ENCODE results near the gene ARMC3. TPM values are rescaled to one million over a fixed set of nuclear protein-coding genes. Genes with fewer than 3 reads are reported as not detected.

ARMC3 gene
- polyA plus RNA-seq, 1 donor from 2014 or later: 0.22 TPM

DNA sequence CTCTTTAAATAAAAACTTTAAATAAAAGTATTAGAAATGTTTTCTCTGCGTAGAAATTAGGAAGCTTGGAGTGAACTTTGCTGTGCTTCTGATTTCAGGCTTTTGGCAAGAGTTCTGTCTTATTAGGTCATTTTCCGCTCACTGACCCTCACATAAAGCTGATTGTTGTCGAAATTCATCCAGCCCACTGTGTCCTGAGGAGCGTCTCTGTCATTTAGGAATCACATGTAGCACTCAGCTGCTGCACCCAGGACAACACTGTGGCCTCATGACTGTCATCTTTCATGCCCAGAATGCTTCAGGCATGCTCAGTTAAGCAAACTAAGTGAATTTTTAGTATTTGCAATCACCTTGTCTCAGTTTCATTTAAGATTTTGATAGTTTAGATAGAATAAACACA lies 109.7 kb downstream of the ARMC3 start:
- H3K9me3 ChIP-seq (ENCODE audit: low read length): no peaks in the 10 kb centered on the region
- H3K4me2 ChIP-seq (ENCODE audit: low read length): no peak overlapping the region
- H4K20me1 ChIP-seq (ENCODE audit: insufficient read depth): no peaks in the 10 kb centered on the region
- H2AFZ ChIP-seq (ENCODE audit: low read depth, low read length): no peak overlapping the region
- no peak overlapping the region for H3K9ac ChIP-seq (ENCODE audit: low read length)
- no peak overlapping the region for H3K27ac ChIP-seq (ENCODE audit: low read length)
- no peaks in the 10 kb centered on the region for H3K27me3 ChIP-seq (ENCODE audit: insufficient read depth, low read depth, low read length)
- H3K4me3 ChIP-seq (ENCODE audit: low read length): no peak overlapping the region
- no peaks in the 10 kb centered on the region for H3K79me2 ChIP-seq (replicated peaks; ENCODE audit: insufficient read depth, low read length)
- H3K9me2 ChIP-seq (ENCODE audit: insufficient read depth, low read length): no peaks in the 10 kb centered on the region
- H3F3A ChIP-seq (ENCODE audit: insufficient read depth, low read length, poor library complexity, severe bottlenecking): no peaks in the 10 kb centered on the region
- TF ChIP-seq, protein P1, sequence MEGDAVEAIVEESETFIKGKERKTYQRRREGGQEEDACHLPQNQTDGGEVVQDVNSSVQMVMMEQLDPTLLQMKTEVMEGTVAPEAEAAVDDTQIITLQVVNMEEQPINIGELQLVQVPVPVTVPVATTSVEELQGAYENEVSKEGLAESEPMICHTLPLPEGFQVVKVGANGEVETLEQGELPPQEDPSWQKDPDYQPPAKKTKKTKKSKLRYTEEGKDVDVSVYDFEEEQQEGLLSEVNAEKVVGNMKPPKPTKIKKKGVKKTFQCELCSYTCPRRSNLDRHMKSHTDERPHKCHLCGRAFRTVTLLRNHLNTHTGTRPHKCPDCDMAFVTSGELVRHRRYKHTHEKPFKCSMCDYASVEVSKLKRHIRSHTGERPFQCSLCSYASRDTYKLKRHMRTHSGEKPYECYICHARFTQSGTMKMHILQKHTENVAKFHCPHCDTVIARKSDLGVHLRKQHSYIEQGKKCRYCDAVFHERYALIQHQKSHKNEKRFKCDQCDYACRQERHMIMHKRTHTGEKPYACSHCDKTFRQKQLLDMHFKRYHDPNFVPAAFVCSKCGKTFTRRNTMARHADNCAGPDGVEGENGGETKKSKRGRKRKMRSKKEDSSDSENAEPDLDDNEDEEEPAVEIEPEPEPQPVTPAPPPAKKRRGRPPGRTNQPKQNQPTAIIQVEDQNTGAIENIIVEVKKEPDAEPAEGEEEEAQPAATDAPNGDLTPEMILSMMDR (IDR thresholded peaks at IDR 0.05; ENCODE audit: poor library complexity, severe bottlenecking): no peak
- no peak for TF ChIP-seq EZH2 (IDR thresholded peaks at IDR 0.05; ENCODE audit: borderline replicate concordance, insufficient read depth, low read length, poor library complexity, severe bottlenecking)
- TF ChIP-seq EP300 (conservative IDR thresholded peaks at IDR 0.05; ENCODE audit: poor library complexity, severe bottlenecking): no peak
- no peak for TF ChIP-seq REST (IDR thresholded peaks at IDR 0.05; ENCODE audit: borderline replicate concordance)
- TF ChIP-seq MXI1 (conservative IDR thresholded peaks at IDR 0.05; ENCODE audit: poor library complexity, severe bottlenecking): no peak
- no peak for TF ChIP-seq POLR2AphosphoS5 (IDR thresholded peaks at IDR 0.05)
- TF ChIP-seq TAF1 (IDR thresholded peaks at IDR 0.05; ENCODE audit: low read depth): no peak
- TF ChIP-seq SMC3 (conservative IDR thresholded peaks at IDR 0.05; ENCODE audit: poor library complexity): no peak
- H3K36me3 ChIP-seq (ENCODE audit: insufficient read depth, low read length): no peaks in the 10 kb centered on the region

DNA sequence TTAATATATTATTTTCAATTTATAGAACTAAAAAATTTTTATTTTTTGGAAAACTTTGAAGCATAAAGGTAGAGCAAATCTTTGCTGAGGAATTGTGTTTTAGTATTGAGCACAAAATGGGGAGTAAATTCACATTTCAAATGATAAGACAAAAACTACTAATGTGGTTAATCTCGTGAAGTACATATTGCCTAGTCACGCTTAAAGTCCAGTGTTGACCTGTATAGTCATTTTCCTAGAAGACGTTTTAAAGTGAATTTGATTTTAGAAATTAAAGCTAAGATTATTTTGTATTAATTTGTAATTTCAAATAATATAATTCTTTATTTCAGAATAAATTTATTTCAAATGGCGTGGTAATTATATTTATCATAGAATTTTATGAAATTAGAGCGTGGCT lies 110.3 kb downstream of the ARMC3 start:
- H3K79me2 ChIP-seq (replicated peaks; ENCODE audit: insufficient read depth, low read length): no peaks in the 10 kb centered on the region
- no peak overlapping the region for H3K9ac ChIP-seq (ENCODE audit: low read length)
- no peaks in the 10 kb centered on the region for H3K36me3 ChIP-seq (ENCODE audit: insufficient read depth, low read length)
- no peak overlapping the region for H2AFZ ChIP-seq (ENCODE audit: low read depth, low read length)
- H3K9me2 ChIP-seq (ENCODE audit: insufficient read depth, low read length): no peaks in the 10 kb centered on the region
- H3K4me3 ChIP-seq (ENCODE audit: low read length): no peak overlapping the region
- no peaks in the 10 kb centered on the region for H3F3A ChIP-seq (ENCODE audit: insufficient read depth, low read length, poor library complexity, severe bottlenecking)
- no peak overlapping the region for H3K27ac ChIP-seq (ENCODE audit: low read length)
- TF ChIP-seq EP300 (conservative IDR thresholded peaks at IDR 0.05; ENCODE audit: poor library complexity, severe bottlenecking): no peak
- TF ChIP-seq EZH2 (IDR thresholded peaks at IDR 0.05; ENCODE audit: borderline replicate concordance, insufficient read depth, low read length, poor library complexity, severe bottlenecking): no peak
- TF ChIP-seq, protein P1 (IDR thresholded peaks at IDR 0.05; ENCODE audit: poor library complexity, severe bottlenecking): no peak
- no peak for TF ChIP-seq SMC3 (conservative IDR thresholded peaks at IDR 0.05; ENCODE audit: poor library complexity)
- TF ChIP-seq TAF1 (IDR thresholded peaks at IDR 0.05; ENCODE audit: low read depth): no peak
- TF ChIP-seq MXI1 (conservative IDR thresholded peaks at IDR 0.05; ENCODE audit: poor library complexity, severe bottlenecking): no peak
- no peaks in the 10 kb centered on the region for H3K9me3 ChIP-seq (ENCODE audit: low read length)
- H3K4me2 ChIP-seq (ENCODE audit: low read length): no peak overlapping the region
- H4K20me1 ChIP-seq (ENCODE audit: insufficient read depth): no peaks in the 10 kb centered on the region
- no peaks in the 10 kb centered on the region for H3K27me3 ChIP-seq (ENCODE audit: insufficient read depth, low read depth, low read length)
